Osteoblast (primary cell): ENCODE data around the gene PPP1R9A. TPM values are rescaled to one million over a fixed set of nuclear protein-coding genes. Genes with fewer than 3 reads are reported as not detected.

Experiments
- DNase-seq: peaks from one replicate; pipeline ENCODE4 v3.0.0; 2011; ENCODE audit warnings: low spot score, mixed read lengths; ENCODE audit not compliant: insufficient read length; ENCODE audit errors: missing footprints
- H2AFZ ChIP-seq: 2 replicates; pipeline ENCODE4 v1.6.0; 2011; ENCODE audit warnings: mild to moderate bottlenecking, low read length
- H3K27ac ChIP-seq: 2 replicates; pipeline ENCODE4 v1.5.1; 2011; ENCODE audit warnings: mild to moderate bottlenecking, low read depth, low read length, moderate library complexity
- H3K27me3 ChIP-seq: 2 replicates; pipeline ENCODE4 v1.6.0; 2012; ENCODE audit warnings: mild to moderate bottlenecking, control low read depth, inconsistent platforms, low read length, moderate library complexity; ENCODE audit not compliant: insufficient read depth
- H3K36me3 ChIP-seq: 2 replicates; pipeline ENCODE4 v1.5.1; 2011; ENCODE audit warnings: mild to moderate bottlenecking, low read length, control low read depth, moderate library complexity; ENCODE audit not compliant: insufficient read depth
- H3K4me1 ChIP-seq: 2 replicates; pipeline ENCODE4 v1.5.1; 2011; ENCODE audit warnings: mild to moderate bottlenecking, low read length, control low read depth, moderate library complexity; ENCODE audit not compliant: insufficient read depth
- H3K4me2 ChIP-seq: 2 replicates; pipeline ENCODE4 v1.6.0; 2011; ENCODE audit warnings: mild to moderate bottlenecking, low read length; ENCODE audit not compliant: insufficient read depth
- H3K4me3 ChIP-seq: fragments of 200-600 bp; sonication (generic); 3 replicates; pipeline ENCODE4 v1.5.1; 2012; ENCODE audit warnings: mild to moderate bottlenecking, low read length, inconsistent platforms; ENCODE audit not compliant: insufficient read depth
- H3K79me2 ChIP-seq: 2 replicates; pipeline ENCODE4 v1.6.0; 2012; ENCODE audit warnings: mild to moderate bottlenecking, low read length, control low read depth, inconsistent platforms; ENCODE audit not compliant: insufficient read depth
- H3K9me3 ChIP-seq: 2 replicates; pipeline ENCODE4 v1.5.1; 2011; ENCODE audit warnings: low read depth, low read length, control low read depth
- H4K20me1 ChIP-seq: 2 replicates; pipeline ENCODE4 v1.6.0; 2012; ENCODE audit warnings: mild to moderate bottlenecking, low read length, control low read depth; ENCODE audit not compliant: insufficient read depth
- CTCF ChIP-seq: IDR thresholded peaks from 2 replicates; pipeline ENCODE4 v1.5.1; 2011; ENCODE audit warnings: mild to moderate bottlenecking, low read depth, low read length, moderate library complexity; ENCODE audit errors: extremely low read depth
- total RNA-seq: library from RNA; depleted of rRNA; stranded (reverse); fragments of >200 nt; gene quantifications from 2 replicates; pipeline ENCODE4 v1.2.3, GENCODE V29; 2012

The PPP1R9A gene
- total RNA-seq, 1 donor: under 0.01 TPM

DNA sequence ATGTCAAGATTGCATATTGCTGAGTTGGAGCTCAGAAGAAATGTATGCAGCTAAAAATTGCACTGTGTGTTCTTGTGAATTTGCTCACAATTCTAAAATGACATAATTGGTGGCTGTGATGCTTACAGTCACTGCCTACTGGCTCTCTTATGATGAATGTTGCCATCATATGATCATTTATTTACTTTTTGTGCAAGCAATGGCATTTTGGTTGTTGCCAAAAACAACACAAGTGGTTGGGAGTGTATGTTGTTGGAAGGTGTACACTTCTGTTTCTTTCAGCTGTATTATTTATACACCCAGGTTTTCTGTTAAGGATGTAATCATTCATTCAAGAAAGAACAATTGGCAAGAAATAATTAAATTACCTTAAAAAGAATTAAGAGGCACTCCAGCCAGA, 388.0 kb downstream of the PPP1R9A start:
- no peaks in the 10 kb centered on the region for H4K20me1 ChIP-seq
- H3K9me3 ChIP-seq: no peaks in the 10 kb centered on the region
- no peak overlapping the region for H3K4me2 ChIP-seq
- H3K4me3 ChIP-seq: no peak overlapping the region
- no peak overlapping the region for H3K27ac ChIP-seq
- H3K79me2 ChIP-seq: no peaks in the 10 kb centered on the region
- TF ChIP-seq CTCF: no peak
- H3K27me3 ChIP-seq: peaks cover 3% of the 10 kb centered on the region
- no peak overlapping the region for H2AFZ ChIP-seq
- H3K36me3 ChIP-seq: no peaks in the 10 kb centered on the region
- no peaks in the 10 kb centered on the region for H3K4me1 ChIP-seq
- no peak for DNase-seq

- Histone ChIP-seq H3K79me2 (no peaks in the 10 kb centered on the region), H4K20me1 (no peaks in the 10 kb centered on the region), H3K27me3 (peaks cover 5% of the 10 kb centered on the region), H3K4me2 (no peak overlapping the region), H3K9me3 (no peaks in the 10 kb centered on the region), H3K36me3 (no peaks in the 10 kb centered on the region), H2AFZ (no peak overlapping the region), H3K4me1 (no peaks in the 10 kb centered on the region), H3K4me3 (no peak overlapping the region), H3K27ac (no peak overlapping the region)
- no peak for TF ChIP-seq CTCF
- DNase-seq: no peak
Measured at GRCh38 chr7:95296456-95296855, 389.1 kb downstream of the PPP1R9A start.

DNA sequence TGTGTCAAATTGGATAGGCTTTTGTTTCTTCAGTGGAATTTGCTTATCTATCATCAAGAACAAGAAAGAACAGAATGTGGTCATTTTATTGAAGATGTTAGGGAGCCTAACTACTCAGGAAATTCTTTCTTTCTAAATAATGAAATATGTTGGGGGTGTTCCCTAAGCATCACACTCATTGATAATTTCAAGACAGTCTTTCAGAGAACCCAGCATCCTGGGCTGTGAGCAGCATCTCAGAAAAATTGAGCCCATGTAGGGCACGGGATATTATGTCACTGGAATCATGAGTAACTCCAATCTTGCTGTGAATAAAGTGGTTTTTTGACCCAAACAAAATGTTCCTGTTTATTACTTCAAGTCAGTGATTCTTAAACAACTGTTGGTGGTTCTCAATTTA, 389.6 kb downstream of the PPP1R9A start:
- Histone ChIP-seq H4K20me1 (no peaks in the 10 kb centered on the region), H3K79me2 (no peaks in the 10 kb centered on the region), H2AFZ (no peak overlapping the region), H3K36me3 (no peaks in the 10 kb centered on the region), H3K4me3 (no peak overlapping the region), H3K27me3 (peaks cover 5% of the 10 kb centered on the region), H3K4me1 (no peaks in the 10 kb centered on the region), H3K4me2 (no peak overlapping the region), H3K9me3 (no peaks in the 10 kb centered on the region), H3K27ac (no peak overlapping the region)
- TF ChIP-seq CTCF: no peak
- no peak for DNase-seq

DNA sequence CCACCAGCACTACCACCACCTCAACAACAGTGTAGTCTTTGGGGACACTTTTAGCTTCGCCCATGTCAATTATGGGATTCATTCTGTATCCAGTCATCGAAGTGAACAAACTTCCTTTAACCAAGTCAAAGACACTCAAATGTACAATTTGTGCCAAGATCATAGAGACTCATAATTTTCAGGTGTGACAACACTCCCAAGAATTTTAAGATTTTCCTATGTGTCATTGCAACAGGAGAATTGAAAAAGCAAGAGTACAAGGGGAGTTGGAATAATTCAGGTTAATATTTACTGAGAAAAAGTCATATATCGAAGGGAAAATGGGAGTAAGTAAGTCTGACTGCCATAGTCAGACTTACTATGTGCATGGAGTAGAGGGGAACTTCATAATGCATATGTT, 390.7 kb downstream of the PPP1R9A start:
- H3K9me3 ChIP-seq: no peaks in the 10 kb centered on the region
- H3K36me3 ChIP-seq: no peaks in the 10 kb centered on the region
- no peaks in the 10 kb centered on the region for H4K20me1 ChIP-seq
- H3K79me2 ChIP-seq: no peaks in the 10 kb centered on the region
- DNase-seq: no peak
- no peak overlapping the region for H3K27ac ChIP-seq
- peaks cover 5% of the 10 kb centered on the region for H3K27me3 ChIP-seq
- H3K4me2 ChIP-seq: no peak overlapping the region
- H2AFZ ChIP-seq: no peak overlapping the region
- H3K4me1 ChIP-seq: no peaks in the 10 kb centered on the region
- TF ChIP-seq CTCF: no peak
- no peak overlapping the region for H3K4me3 ChIP-seq
